Measurements from ENCODE around the gene SPATA20. TPM values are rescaled to one million over a fixed set of nuclear protein-coding genes. Genes with fewer than 3 reads are reported as not detected.

SPATA20 gene
- total and polyA plus RNA-seq, 2 of the 13 experiments (the other 11 are each of a cell fraction or from before 2014, with no cell fraction given) = 36.1 to 64.8 TPM

GRCh38 chr17:50541716-50542688, 5.0 kb upstream of the SPATA20 start (continued):
- TF ChIP-seq DRAP1 (CRISPR knock-in tag; IDR thresholded peaks at IDR 0.05) (peak; percentile 77), ZNF329 (CRISPR knock-in tag; IDR thresholded peaks at IDR 0.05; ENCODE audit: low read depth) (peak; percentile 75; the same call in 1 of the 2 replicates), DNMT3B (CRISPR knock-in tag; conservative IDR thresholded peaks at IDR 0.05) (no peak; the same call in 1 of the 2 replicates), FOXK2 (IDR thresholded peaks at IDR 0.05) (no peak), SRSF4 (IDR thresholded peaks at IDR 0.05; ENCODE audit: low read depth, low read length, poor library complexity, severe bottlenecking) (no peak), MLLT10 (CRISPR knock-in tag; IDR thresholded peaks at IDR 0.05) (no peak), CENPBD1 (CRISPR knock-in tag; IDR thresholded peaks at IDR 0.05; ENCODE audit: borderline replicate concordance, low read depth) (no peak; the same call in 1 of the 2 replicates), ISX (CRISPR knock-in tag; conservative IDR thresholded peaks at IDR 0.05) (no peak; the same call in 1 of the 2 replicates), MEIS1 (CRISPR knock-in tag; IDR thresholded peaks at IDR 0.05; ENCODE audit: borderline replicate concordance) (peak; percentile 88), YEATS2 (CRISPR knock-in tag; IDR thresholded peaks at IDR 0.05; ENCODE audit: borderline replicate concordance) (0 out of 2 replicates have a peak, but pooled peaks have one; percentile 43), ZNF574 (CRISPR knock-in tag; IDR thresholded peaks at IDR 0.05) (peak; percentile 89), TBX2 (CRISPR knock-in tag; IDR thresholded peaks at IDR 0.05; ENCODE audit: borderline replicate concordance) (peak; percentile 81), ZNF775 (CRISPR knock-in tag; IDR thresholded peaks at IDR 0.05; ENCODE audit: borderline replicate concordance) (no peak), MAZ (IDR thresholded peaks at IDR 0.05; ENCODE audit: borderline replicate concordance, low read depth, low read length) (peak; percentile 94), MAZ (CRISPR knock-in tag; IDR thresholded peaks at IDR 0.05; ENCODE audit: low read depth) (peak; percentile 99), CERS6 (CRISPR knock-in tag; IDR thresholded peaks at IDR 0.05) (no peak), ZNF784 (CRISPR knock-in tag; IDR thresholded peaks at IDR 0.05; ENCODE audit: borderline replicate concordance) (peak; percentile 65), POLR2A (IDR thresholded peaks at IDR 0.05; ENCODE audit: insufficient read depth in 1 of 2, low read depth in 2 of 2, low read length in 2 of 2) (peak; percentile 90), ZNF746 (CRISPR knock-in tag; IDR thresholded peaks at IDR 0.05) (peak; percentile 31; the same call in 1 of the 2 replicates), ZNF350 (CRISPR knock-in tag; IDR thresholded peaks at IDR 0.05; ENCODE audit: borderline replicate concordance, low read depth) (no peak), ZNF572 (CRISPR knock-in tag; IDR thresholded peaks at IDR 0.05) (no peak), KDM5B (CRISPR knock-in tag; IDR thresholded peaks at IDR 0.05; ENCODE audit: borderline replicate concordance) (peak; percentile 91; the same call in 1 of the 2 replicates)

Data from HepG2 (cell line).